Activated CD4-positive, CD25-positive, alpha-beta regulatory T cell treated with anti-CD3 and anti-CD28 coated beads, Interleukin-2, amount 50 U/mL, for 72 hours (primary cell): ENCODE measurements around the gene ZYG11B.
"Not testable (repeated sequence)": the region's sequence is repeated elsewhere in the genome, so short reads cannot be mapped to it uniquely, and the experiment has no call there.

ENCODE experiments used
- DNase-seq: peaks from one replicate; pipeline ENCODE4 v3.0.0; 2021

Gene ZYG11B

DNA sequence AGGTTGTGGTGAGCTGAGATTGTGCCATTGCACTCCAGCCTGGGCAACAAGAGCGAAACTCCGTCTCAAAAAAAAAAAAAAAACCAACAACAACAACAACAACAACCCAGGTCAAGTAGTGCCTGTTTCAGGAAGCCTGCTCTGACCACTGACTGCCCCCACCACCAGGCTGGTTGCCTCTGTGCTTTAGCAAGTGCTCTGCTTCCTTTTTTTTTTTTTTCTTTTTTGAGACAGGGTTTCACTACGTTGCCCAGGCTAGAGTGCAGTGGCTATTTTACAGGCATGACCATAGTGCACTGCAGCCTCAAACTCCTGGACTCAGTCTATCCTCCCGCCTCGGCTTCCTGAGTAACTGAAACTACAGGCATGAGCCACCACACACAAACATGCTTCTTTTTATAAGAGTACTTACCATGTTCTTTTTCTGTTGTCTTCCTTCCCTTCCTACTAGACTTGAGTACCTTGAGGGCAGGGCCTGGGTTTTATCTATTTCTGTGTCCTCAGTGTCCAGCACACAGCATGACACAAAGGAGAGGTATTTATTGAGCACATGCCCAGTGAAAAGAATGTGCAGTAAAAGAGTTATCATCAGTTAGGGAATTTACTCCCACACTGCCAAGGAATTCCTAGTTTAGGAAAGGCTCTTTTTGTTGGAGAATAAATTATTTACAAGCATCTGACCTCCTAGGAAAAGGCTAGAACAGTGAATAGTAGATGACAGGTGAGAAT, 18.2 kb upstream of the ZYG11B start:
- DNase-seq = no peak

DNA sequence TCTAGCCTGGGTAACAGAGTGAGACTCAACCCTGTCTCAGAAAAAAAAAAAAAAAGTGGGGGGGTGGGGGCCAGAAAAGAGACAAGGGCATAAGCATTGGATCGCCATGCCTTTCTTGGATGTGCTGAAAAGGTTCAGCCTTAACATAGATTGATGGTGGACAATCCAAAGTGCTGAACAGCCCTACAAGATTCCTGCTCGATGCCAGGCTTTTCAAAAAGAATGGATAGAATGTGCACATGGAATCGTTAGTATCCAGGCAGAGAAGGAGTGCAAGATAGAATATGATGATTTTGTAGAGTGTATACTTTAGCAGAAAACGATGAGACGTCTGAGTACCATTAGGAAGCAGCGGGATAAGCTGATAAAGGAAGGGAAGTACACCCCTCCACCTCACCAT, 17.2 kb upstream of the ZYG11B start:
- DNase-seq = no peak

DNA sequence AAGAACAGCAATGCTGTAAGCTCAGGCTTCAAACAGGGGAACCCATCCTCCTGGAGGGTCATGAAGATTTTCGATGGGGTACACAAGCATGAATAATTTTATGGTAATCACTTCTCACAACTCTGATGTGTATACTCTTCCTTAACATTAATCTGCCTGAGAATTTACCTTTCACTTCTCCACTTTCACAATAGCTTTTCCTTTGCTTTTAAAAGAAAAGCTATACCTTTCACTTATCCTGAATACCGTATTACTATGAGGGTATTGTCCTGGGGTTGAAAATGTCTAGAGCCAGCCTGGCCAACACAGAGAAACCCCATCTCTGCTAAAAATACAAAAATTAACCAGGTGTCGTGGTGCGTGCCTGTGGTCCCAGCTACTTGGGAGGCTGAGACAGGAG, 12.7 kb upstream of the ZYG11B start:
- no peak for DNase-seq

DNA sequence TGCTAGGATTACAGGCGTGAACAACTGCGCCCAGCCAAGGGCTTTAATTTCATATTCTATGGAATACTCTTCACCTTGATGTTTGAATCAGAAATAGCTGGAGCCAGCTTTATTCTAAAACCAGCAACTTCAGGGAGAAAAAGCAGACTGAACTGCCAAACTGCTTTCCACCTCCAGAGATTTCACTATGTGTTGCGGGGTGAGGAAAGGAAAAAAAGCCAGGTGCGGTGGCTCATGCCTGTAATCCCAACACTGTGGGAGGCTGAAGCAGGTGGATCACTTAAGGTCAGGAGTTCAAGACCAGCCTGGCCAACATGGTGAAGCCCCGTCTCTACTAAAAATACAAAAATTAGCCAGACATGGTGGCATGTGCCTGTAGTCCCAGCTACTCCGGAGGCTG, 11.0 kb upstream of the ZYG11B start:
- DNase-seq = not testable (repeated sequence)

- no peak for DNase-seq
Measured at GRCh38 chr1:52723260-52723659, 3.0 kb upstream of the ZYG11B start.

DNA sequence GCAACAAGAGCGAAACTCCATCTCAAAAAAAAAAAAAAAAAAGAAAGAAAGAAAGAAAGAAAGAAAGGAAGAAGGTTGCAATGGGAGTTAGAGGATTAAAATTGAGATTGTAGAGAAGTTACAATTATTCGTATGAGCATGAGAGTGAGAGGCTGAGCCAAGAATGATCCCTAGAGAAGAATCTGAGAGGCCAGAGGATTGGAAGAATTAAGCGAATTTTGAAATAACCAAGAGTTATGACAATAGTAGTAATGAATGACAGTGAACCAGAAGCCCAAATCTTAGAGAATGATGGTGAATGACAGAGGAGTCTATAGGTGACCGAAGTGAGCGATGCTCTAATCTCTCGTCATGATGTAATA, 369 bp upstream of the ZYG11B start:
- DNase-seq = no peak

DNA sequence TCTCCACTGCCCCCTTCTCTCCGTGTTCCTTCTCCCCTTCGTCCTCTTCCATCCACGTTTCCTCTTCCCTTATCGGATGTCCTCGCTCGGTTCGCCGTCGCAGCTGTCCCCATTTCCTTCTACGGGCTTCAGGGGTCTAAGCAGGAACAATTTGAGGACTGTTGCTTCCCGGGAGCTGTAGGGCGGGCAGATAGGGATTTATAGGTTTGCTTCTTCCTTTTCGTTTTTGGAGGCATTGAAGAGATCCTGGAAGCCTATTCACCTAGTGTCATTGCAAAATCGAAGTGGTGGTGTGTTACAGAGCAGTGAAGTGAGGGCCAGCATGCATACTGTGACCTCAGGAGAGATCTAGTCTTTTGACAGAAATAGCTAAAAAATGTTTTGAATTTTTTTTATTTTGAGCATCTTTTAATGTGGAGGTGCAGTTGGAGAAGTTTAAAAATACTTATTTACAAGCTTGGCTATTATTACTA, 897 bp downstream of the ZYG11B start:
- no peak for DNase-seq

- DNase-seq = no peak
Measured at GRCh38 chr1:52727956-52728656, 1.9 kb downstream of the ZYG11B start.

DNA sequence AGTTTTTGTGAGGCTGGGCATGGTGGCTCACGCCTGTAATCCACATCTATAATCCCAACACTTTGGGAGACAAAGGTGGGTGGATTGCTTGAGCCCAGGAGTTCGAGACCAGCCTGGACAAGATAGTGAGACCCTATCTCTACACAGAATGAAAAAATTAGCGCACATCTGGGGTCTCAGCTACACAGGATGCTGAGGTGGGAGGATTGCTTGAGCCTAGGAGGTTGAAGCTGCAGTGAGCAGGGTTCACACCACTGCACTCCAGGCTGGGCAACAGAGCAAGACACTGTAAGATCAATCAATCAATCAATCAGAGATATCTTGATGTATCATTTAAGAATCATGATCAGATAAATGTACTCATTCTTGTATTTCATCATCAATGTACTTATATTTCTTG, 7.1 kb downstream of the ZYG11B start:
- no peak for DNase-seq

DNA sequence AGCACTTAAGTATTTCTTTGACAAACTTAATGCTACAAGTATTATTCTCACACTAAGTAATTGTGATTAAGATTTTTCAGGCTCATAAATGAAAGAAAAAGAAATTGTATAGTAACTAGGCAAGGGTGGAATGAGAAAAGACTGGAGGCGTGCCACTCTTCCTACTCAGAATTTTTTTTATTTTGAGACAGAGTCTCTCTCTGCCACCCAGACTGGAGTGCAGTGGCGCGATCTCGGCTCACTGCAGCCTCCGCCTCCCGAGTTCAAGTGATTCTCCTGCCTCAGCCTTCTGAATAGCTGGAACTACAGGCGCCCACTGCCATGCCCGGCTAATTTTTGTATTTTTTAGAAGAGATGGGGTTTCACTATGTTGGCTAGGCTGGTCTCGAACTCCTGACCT, 9.1 kb downstream of the ZYG11B start:
- not testable (repeated sequence) for DNase-seq

DNA sequence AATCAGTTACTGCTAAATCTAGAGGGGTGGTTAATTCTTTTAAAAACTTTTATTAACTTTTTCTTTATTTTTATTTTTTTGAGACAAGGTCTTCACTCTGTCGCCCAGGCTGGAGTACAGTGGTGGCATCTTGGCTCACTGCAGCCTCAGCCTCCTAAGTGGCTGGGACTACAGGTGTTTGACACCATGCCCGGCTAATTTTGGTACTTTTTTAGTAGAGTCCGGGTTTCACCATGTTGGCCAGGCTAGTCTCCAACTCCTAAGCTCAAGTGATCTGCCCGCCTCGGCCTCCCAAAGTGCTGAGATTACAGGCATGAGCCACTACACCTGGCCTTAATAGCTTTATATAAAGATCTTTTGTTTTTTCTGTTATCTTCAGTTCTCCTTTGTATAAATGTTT, 11.9 kb downstream of the ZYG11B start:
- DNase-seq = no peak

DNA sequence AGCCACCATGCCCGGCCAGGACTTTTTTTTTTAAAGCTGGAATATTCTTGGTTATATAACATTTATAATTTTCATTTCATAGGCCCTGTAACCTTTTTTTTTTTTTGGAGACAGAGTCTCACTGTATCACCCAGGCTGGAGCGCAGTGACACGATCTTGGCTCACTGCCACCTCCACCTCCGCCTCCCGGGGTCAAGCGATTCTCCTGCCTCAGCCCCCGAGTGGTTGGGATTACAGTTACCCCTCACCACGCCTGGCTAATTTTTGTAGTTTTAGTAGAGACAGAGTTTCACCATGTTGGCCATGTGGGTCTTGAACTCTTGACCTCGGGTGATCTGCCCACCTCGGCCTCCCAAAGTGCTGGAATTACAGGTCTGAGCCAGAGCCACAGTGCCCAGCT, 12.6 kb downstream of the ZYG11B start:
- DNase-seq = no peak

GRCh38 chr1:52739699-52740467, 13.6 kb downstream of the ZYG11B start:
- DNase-seq = no peak

- DNase-seq = no peak
Measured at GRCh38 chr1:52741259-52741658, 15.0 kb downstream of the ZYG11B start.

- DNase-seq = no peak
Measured at GRCh38 chr1:52746189-52746588, 19.9 kb downstream of the ZYG11B start.

DNA sequence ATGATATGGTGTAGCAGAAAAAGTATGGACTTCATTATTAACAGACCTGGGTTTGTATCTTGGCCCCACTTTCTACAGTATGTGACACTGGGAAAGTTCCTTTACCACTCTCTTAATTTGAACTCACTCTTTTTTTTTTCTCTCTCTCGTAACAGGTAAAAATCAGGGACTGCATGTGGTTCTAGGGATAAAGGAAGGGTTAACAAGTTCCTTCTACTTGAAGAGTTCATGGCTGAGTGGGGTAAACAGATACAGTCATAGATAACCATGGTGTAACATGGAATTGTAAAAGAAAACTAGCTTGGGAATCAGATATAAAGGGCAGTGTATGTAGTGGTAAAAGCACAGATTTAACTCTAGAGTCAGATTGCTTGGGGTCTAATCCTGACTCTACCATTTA, 21.2 kb downstream of the ZYG11B start:
- DNase-seq = no peak

- no peak for DNase-seq
Measured at GRCh38 chr1:52748119-52748518, 21.9 kb downstream of the ZYG11B start.

GRCh38 chr1:52749496-52749895, 23.2 kb downstream of the ZYG11B start:
- not testable (repeated sequence) for DNase-seq

DNA sequence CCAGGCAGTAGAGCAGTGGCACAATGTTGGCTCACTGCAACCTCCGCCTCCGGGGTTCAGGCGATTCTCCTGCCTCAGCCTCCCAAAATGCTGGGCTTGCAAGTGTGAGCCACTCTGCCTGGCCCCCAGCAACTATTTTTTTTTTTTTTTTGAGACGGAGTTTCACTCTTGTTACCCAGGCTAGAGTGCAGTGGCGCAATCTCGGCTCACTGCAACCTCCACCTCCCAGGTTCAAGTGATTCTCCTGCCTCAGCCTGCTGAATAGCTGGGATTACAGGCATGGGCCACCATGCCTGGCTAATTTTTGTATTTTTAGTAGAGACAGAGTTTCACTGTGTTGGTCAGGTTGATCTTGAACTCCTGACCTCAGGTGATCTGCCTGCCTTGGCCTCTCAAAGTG, 23.9 kb downstream of the ZYG11B start:
- DNase-seq = not testable (repeated sequence)

DNA sequence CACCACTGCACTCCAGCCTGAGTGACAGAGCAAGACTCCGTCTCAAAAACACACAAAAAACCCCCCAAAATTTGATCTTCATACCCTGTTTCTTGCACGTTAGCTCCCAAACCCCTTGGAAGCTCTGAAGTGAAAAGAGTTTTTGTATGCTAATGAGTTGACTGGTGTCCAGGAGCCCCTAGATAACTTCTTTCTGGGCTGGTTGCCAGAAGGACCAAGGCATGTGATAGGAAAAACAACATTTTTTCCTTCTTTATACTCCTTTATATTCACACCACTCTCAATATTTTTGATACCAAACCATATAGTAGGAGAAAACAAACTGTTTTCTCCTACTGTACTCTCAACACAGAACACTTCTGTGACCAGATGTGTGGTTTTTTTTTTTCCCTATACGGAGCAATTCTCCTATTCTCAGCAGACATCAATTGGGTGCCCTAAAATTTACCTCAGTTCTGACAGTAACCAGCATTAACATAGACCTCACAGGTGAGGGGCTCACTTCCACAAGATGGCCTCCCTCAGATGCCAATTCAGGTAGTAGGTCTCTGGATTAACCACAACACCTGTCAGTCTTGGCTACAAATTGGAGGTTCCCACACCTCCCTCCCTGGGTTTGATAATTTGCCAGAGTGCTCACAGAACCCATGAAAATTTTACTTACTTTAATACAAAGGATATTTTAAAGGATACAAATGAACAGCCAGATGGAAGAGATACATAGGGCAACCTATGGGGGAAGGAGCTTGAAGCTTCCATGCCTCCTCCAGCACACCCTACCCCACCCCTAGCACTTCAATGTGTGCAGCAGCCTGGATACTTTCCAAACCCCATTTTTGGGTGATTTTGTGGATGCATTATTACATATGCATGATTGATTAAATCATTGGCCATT, 25.6 kb downstream of the ZYG11B start:
- DNase-seq = no peak

- no peak for DNase-seq
Measured at GRCh38 chr1:52752484-52752826, 26.2 kb downstream of the ZYG11B start.

DNA sequence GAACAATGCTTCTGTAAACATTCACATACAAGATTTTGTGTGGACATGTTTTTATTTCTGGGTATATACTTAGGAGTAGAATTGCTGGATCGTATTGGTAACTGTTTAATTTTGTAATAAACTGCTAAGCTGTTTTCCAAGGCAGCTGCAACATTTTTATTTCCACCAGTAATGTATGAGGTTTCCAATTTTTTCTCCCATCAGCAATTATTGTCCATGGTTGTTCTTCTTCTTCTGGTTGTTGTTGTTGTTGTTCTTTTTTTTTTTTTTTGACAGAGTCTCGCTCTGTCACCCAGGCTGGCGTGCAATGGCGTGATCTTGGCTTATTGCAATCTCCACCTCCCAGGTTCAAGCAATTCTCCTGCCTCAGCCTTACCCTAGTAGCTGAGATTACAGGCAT, 26.9 kb downstream of the ZYG11B start:
- DNase-seq = no peak

GRCh38 chr1:52756020-52756419, 29.8 kb downstream of the ZYG11B start:
- DNase-seq = no peak
